GM18909 (cell line): ENCODE results near the gene DBT.

ENCODE experiments used
- ATAC-seq: cut with Tn5 transposase; IDR thresholded peaks from one replicate; pipeline ENCODE4 v1.9.1; 2021; ENCODE audit warnings: mild to moderate bottlenecking; ENCODE audit not compliant: unreplicated experiment, poor library complexity

The DBT gene

DNA sequence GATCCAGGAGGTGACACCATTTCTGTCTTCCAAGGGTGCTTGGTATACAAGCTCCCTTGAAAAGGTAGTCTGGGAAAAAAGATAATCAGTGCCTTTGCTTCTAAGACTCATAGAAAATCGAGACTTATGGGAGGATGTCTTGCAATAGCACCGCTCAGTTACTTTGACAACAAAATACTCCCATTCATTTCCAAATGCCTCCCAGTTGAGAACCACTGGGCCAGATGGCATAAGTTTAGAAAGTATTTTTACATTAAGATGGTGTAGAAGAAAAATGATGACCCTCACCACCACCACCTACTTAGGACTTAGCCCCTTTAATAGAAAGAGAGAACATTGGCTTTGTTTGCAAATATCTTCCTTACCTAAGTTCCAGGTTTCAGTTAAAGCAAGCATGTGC is 112.0 kb downstream of the DBT start:
- no peak for ATAC-seq
